Measurements from ENCODE around the gene KCNB1. TPM values are rescaled to one million over a fixed set of nuclear protein-coding genes. Genes with fewer than 3 reads are reported as not detected.
A peak's percentile ranks its signal among the peaks of the same experiment; 100 is the strongest.

KCNB1 gene
- total RNA-seq, 1 donor from 2014 or later = under 0.01 TPM

DNA sequence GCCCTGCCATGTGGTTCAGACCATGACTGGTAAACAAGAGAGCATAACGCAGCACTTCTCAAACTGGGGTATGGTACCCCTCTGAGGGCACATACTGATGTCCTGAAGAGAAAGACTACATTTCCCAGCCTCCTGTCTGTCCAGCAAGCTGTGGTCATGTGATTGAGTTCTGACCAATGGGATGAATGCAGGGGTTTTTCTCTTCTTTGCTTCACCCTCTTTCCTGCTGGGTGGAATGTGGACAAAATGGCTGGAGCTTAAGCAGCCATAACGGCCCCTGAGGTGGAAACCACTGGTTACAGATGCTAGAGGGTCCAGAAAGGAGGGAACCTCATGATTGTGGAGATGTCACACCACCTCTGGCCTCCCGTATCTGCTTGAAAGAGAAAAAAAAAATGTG lies 19.4 kb upstream of the KCNB1 start:
- peak; percentile 18 to 21 for DNase-seq (ENCODE audit: low read depth in 2 of 2)

DNA sequence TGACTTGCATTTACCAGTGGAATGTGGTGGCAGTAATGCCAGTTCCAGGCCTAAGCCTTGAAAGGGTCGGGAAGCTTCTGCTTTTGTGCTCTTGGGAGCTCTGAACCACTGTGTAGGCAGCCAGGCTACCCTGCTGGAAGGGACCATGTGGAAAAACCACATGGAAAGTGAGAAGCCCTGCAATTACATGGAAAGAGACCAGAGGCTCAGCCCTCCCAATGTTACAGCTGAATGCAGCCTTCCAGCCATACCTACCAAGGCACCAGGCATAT lies 14.9 kb upstream of the KCNB1 start:
- no peak for DNase-seq (ENCODE audit: low read depth in 2 of 2)

DNA sequence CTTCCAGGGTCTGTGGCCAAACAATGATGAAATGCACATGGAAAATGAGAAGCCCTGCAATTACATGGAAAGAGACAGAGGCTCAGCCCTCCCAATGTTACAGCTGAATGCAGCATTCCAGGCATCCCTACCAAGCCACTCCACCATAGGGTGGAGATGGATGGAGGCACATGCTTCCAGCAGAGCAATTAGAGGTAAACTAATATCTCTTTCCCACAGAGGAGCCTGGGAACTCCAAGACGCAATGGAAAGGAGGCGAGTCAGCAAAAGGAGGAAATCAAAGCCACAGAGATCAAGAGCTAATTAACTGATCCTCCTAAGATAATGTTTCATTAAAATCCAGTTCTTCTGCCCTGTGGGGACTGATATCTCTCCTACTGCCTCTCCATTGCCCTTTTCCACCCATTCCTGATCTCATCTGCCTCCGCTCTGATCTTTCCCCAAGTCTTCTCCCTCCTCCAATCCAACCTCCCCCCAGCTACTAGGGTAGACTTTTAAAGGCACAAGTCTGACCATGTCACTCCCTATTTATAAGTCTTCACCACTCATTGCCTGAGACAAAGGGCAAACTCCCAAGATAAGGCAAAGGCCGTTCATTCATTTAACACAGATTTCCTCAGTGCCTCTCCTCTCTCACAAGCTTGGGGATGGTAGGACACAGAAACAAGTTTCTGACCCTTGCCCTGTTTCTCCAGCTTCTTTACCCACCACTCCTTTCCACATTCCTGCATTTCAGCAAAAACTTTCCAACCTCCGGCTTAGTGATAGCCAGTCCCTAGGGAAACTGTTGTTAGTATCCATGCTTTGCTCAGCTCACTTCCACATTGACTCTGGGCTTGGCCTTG lies 14.3 kb upstream of the KCNB1 start:
- no peak for DNase-seq (ENCODE audit: low read depth in 2 of 2)

DNA sequence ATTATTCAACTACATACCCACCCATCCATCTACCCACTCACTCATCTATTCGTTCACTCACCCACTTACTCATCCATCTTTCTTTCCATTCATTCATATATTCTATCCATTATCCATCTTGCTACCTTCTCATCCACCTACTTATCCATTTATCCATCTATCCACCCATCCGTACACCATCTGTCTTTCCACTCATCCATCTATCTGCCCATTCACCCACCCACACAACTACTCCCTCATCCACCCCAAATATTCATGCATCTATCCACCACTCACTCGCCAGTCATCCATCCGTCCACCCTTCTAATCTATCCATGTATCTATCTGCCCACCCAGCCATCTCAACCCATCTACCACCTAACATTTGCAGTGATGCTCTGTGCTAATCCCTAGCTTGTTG lies 13.6 kb upstream of the KCNB1 start:
- DNase-seq (ENCODE audit: low read depth in 2 of 2) = no peak

DNA sequence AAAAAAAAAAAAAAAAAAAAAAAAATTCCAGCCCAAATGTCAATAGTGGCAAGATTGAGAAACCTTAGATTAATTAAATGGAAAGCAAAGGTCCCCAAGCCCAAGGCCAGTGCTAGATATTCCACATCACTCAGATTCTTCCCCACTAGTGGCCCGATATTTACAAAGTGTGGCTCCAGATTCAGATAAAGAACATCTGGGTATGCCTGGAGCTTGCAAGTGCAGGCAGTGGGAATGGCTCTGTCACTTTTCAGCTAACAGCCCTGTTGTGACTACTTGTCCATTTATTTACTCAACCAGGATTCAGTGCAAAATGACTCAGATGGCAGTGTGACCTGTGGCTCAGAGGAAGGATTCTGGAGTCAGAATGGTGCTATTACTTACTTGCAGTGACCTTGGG lies 8.2 kb upstream of the KCNB1 start:
- no peak for DNase-seq (ENCODE audit: low read depth in 2 of 2)

DNA sequence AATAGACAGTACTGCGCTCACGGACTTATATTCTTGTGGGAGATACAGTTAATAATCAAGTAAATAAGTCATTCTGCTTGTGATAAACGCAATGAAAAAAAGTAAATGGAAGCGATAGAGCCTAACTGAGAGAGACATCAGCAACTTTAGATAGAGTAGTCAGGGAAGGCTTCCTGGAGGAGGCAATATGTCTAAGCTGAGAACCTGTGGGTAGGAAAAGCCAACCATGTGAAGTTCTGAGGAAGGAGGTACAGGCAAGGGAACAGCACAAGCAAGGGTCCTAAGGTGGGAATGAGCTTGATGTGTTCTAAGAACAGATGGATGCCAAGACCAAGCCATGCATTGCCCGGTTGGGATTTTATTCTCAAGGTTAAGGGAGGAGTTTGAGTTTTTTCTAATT lies 7.2 kb upstream of the KCNB1 start:
- no peak for DNase-seq (ENCODE audit: low read depth in 2 of 2)

DNA sequence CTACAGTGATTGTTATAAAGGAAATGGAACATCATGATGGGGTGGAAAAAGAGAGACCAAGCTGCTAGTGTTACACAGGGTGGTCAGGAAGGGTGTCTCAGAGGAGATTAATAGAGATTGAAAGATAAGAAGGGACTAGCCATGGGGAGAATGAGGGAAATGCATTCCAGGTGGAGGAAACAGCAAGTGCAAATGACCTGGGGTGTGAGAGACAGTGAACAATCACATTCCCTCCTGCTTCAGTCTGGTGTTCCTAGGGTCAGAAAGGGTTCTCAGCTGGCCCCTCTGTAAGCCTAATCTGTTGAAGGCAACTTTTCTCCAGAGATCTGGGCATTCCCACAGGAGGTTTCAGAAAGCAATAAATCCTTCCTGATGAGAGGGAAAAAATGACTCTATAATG lies 3.6 kb upstream of the KCNB1 start:
- DNase-seq (ENCODE audit: low read depth in 2 of 2) = no peak

DNA sequence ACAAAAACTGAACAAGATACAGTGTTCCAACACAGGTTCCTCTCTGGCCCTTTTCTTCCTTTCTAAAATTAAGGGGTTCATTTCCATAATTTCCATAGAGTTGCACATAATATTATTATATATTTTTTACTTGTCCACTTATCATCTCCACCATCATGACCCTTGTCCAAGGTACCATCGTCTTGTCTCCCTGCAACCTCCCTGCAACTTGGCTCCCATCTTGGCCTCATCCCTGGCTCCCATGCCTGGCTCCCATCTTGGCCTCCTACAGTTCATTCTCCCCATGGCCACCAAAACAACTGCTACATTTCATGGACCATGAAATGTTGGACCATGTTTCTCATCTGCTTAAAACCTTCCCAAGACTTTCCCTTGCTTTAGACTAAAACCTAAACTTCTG lies 3.1 kb upstream of the KCNB1 start:
- DNase-seq (ENCODE audit: low read depth in 2 of 2) = no peak

DNA sequence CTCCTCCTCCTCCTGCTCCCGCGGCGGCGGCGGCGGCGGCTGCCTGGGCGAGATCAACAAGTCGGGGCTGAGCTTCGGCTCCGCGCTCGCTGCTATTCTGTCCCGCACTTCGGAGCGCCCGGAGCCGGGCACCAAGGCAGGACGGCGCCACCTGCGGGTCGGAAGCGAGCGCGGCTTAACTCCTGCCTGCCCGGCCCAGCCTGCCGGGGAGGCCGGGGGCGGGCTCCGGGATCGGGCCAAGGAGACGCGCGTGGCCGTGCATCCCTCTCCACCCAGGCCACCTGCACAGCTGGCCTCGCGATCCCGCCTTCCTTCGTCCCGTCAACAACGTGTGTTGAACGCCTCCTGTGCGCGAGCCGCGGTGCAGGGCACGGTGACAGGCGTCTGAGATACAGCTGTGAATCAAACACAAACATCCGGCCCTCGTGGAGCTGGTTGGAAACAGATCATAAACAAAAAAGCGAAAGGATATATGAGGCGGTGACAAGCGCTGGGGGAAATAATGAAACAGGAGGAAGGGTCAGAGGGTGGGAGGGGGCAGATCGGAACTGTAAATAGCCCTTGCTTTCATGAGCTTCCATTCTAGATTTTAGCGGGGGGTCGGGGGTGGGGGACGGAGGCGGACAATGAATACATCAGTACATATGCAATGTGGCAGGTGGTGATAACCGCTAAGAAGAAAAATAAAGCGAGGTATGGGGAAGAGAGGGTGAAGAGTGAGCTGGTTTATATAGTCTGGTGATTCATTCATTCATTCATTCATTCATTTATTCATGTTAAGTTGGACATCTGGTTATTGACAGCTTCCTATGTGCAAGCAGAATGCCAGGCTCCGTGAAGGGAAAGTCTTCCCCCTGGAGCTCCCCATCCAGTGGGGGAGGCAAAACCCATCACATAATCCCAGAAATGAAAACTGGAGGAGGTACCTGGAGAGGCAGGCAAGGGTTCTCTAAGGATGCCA lies 2.0 kb upstream of the KCNB1 start:
- DNase-seq (ENCODE audit: low read depth in 2 of 2) = peak; percentile 76 to 80

DNA sequence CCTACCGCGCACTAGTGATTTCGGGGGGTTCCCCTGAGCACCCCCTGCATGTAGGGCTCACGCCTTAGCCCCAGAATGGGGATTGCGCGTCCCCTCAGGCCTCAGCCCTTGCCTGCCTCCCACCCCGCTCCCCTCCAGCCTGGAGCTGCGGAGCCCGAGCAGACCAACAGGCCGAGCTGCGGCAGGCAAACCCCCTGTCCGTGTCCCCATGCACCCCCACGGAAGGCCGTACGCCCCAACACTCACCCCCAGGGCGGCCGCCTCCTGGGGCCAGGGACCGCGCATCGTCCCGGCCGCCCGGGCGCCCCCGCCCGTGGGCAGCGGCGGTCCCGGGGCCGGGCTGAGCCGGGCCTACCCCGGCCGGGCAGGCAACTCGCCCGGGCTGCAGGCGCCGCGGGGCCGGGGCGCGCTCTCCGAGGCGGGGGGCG lies 1.2 kb upstream of the KCNB1 start:
- no peak for DNase-seq (ENCODE audit: low read depth in 2 of 2)

DNA sequence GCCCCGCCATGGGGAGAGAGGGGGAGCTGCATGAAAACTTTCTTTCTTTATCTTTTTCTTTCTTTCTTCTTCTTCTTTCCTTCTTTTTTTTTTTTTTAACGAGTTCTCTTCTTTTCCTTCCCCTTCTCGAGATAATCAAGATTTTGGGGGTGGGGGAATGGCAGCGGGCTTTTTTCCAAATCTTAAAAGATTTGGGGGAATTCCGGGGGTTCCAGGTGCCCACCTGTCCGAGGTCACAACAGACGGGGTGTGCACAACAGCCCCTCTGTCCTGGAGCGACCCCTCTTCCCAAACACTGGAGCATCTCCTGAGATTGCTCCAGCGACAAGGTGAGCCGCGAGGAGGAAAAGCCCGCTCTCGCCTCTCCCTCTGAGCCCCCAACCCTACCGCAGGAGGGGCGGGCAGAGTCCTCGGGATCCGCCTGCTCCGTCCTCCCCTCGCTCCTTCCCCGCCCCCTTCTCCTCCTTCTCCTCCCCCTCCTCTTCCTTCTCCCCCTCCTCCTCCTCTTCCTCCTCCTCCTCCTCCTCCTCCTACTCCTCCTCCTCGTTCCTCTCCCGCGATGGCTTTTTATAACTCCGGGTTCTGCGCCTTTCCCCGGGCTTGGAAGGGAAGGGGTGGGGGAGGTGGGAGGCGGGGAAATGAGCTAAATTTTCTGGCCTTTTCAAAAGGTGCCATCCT lies 689 bp upstream of the KCNB1 start:
- DNase-seq (ENCODE audit: low read depth in 2 of 2) = no peak

DNA sequence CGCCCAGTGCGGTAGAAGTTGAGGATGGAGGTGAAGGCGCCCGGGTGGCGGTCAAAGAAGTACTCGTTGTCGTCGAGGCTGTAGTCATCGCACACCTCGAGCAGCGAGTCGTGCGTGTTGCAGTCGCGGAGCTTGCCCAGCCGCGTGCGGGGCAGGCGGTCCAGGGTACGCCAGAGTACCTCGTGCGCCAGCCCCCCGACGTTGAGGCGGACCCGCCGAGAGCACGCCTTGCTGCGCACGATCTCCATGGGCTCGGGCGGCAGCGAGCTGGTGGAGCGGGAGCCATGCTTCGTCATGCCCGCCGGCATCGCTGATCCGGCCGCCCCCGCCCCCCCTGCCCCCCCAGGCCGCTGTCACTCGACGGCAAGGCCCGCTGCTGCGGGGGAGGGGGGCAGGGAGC lies 295 bp downstream of the KCNB1 start:
- no peak for DNase-seq (ENCODE audit: low read depth in 2 of 2)

DNA sequence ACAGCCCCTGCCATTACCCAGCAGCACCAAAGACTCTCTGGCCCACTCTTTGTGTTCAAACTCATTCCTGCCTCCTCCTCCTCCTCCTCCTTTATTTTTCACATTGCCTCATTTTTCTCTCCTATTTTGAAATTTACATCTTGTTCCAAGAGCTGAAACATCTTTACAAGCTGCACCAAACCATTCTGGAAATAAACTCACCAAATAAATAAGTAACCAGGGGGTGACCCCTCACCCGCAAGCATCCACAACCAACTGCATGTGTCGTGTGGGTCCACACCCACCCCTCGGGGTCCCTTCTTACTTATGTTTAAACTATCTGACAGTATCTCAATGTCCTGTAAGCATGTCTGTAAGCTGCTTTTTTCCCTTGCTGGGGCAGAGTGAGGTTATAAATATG lies 1.4 kb downstream of the KCNB1 start:
- DNase-seq (ENCODE audit: low read depth in 2 of 2) = no peak

DNA sequence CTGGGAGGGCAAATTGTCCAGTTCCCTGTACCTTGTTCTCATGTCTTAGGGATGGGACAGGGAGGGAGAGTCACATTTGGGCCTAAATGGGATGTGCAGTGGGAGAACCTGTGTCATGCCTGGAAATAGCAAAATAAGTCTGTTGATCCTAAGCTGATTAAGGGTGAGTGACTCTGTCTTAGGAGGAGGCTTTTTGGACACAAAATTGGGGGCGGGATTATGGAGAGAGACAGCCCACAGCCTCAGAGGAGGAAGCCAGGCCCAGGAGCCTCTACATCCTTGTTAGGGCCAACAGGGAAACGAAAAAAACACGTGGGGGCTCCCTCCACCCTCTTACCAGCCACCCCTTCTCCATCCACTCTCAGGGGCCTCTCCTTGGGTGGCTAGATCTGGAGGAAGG lies 2.2 kb downstream of the KCNB1 start:
- DNase-seq (ENCODE audit: low read depth in 2 of 2) = no peak

DNA sequence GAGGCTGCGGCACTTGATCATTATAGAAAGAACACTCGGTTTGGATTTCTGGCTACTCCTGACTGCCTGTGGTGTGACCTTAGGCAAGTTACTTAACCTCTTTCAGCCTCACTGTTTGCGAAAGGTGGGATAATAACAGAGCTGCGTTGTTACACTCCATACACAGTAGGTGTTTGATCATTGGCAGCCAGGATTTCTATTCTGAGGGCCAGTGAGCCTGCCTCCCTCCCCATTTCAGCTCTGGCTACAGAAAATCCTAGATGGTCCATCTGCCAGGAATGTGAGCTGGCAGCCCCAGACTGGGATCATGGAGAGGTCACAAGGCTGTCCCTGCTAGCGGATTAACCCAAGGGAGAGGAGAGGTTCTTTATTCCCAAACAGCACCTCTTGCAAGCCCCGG lies 2.7 kb downstream of the KCNB1 start:
- DNase-seq (ENCODE audit: low read depth in 2 of 2) = no peak

DNA sequence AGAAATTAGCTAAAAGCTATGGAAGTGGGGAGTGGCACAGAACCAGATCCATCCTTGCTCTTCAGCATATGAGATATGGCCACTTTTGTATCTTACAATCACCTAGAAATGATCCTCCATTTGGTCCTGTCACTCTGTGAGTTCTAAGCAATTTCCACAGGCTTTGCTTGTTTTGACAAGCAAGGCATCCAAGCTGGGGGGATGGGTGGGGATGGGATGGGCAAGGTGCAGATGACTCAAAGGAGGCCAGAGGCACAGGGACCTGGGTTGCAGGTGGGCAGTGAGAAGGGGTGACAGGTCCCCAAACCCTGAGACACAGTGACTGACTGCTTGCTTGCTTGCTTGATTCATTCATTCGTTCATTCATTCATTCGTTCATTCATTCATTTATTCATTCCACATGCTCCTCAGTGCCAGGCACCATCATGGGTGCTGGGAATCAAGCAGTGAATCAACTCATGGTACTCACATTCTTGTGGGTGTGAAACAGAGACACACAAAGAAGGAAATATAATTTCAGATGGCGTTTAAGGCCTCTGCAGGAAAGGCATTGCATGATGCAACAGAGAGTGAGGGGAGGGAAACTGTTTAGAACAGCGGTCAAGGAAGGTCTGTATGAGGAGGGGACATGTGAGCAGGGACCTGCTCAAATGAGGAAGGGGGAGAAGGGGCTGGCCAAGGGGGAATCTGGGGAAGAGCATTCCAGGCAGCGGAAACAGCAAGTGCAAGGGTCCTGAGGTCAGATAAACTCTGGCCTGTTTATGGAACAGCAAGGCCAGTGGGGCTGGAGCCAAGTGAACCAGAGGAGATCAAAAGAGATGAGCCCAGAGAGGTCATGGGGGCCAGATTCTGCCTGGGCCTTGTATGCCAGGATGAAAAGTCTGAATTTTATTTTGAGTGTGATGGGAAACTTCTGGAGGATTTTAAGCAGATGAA lies 3.4 kb downstream of the KCNB1 start:
- no peak for DNase-seq (ENCODE audit: low read depth in 2 of 2)

DNA sequence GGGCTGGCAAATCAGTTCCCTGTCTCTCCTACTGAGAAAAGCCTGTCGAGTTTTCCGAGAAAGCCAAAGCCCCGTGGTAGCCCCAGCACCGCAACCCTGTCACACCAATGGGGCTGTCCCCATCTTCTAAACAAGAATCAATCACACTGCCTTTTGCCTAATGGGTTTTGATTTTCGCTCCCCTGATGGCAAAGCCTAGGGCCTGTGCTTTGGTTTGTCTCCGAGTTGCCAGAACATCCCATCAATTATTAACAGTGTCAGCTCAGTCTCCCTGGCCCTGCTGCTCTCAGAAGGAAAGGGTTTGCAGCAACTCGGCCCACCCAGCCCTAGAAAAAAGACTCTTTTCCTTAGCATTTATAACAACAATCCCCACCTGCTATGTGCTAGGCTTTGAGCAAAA lies 4.2 kb downstream of the KCNB1 start:
- DNase-seq (ENCODE audit: low read depth in 2 of 2) = no peak

DNA sequence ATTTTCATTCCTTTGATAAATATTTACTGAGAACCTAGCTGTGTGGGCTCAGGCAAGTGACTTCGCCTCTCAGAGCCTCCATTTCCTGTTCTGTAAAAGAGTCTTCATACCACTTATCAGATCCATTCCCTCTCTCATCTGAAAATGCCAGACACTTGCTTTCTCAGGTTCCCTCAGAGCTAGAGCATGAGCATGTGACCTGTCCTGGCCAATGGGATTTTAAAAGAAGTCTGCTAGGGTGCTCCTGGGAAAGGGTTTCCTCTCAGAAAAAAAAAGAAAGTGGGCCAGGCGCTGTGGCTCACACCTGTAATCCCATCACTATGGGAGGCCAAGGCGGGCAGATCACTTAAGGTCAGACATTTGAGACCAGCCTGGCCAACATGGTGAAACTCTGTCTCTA lies 5.3 kb downstream of the KCNB1 start:
- DNase-seq (ENCODE audit: low read depth in 2 of 2) = no peak

DNA sequence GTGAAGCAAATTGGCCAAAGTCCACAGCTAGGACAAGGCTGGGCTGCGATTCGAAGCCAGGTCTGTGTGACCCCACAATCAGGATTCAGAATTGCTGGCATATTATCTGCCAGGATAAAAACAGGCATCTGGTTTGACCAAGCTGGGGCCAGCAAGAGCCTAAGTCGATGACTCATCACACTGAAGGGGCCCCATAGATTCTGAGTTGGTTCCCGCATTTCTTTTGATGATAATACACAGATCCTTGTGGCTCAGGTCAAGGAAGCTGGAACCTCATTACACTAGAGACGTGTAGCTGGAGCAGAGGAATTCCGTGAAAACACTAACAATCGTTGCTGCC lies 6.5 kb downstream of the KCNB1 start:
- DNase-seq (ENCODE audit: low read depth in 2 of 2) = no peak

DNA sequence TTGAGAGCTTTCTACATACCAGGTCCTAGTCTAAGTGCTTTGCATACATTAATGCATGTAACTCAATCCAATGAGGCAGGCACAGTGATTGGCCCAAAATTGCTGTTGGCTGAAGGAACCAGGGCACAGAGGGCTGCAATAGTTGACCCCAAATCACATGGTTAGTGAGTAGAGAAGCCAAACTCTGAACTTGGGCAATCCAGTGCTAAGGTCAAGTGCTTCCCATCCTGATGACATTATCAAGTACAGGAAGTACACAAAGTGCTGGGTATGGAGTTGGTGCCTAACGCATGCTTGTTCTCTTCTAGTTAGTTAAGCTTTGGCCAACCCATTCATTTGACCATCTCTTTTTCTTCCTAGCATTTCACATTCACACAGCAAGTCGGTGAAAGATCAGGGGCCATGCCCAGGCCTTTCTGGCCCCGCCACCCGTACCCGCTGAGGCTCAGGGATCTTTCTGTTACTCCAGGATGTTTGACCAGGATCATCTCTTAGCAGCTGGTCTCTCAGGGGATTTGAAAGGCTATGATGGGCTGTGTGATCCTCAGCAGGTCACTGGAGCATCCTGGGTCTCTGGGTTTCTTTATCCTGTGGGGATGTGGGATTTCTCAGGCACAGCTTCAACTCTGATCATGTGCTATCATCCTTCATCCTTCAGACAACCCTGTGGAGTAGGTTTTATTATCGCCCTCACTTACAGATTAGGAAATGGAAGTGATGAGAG lies 7.0 kb downstream of the KCNB1 start:
- DNase-seq (ENCODE audit: low read depth in 2 of 2) = no peak

DNA sequence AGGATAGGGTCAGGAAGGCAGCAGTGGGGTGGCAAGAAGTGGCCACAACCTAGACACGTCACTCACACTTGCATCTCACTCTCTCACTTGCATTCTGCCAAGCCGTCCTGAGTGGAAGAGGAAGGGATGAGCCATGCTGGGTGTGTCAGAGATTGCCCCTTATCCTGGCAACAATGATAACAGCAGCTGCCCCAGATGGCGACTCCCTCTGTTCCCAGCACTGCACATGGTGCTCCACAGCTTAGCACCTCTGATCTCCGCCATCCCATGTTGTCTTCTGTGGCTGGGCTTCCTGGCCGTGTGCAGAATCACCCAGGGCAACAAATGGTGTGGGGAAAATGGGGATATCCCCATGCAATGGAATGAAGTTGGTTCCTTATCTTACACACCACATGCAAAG lies 11.1 kb downstream of the KCNB1 start:
- no peak for DNase-seq (ENCODE audit: low read depth in 2 of 2)

All from lung microvascular endothelial cell (primary cell).